Nephron (organoid): ENCODE data around the gene GPR84.
A peak's percentile ranks its signal among the peaks of the same experiment; 100 is the strongest.

Experiments
- H3K27ac Mint-ChIP-seq, 3 experiments: 2 replicates each; pipeline ENCODE4 v1.8.0; 2020; ENCODE audit warnings: mixed read lengths in 3 of 3, mild to moderate bottlenecking in 2 of 3, moderate library complexity in 1 of 3
- H3K27me3 Mint-ChIP-seq: 2 replicates; pipeline ENCODE4 v1.8.0; 2021; ENCODE audit warnings: low read depth, mild to moderate bottlenecking, moderate library complexity, mixed read lengths
- H3K36me3 Mint-ChIP-seq: 2 replicates; pipeline ENCODE4 v1.8.0; 2020; ENCODE audit warnings: low read depth, mixed read lengths
- H3K4me1 Mint-ChIP-seq: 2 replicates; pipeline ENCODE4 v1.8.0; 2020; ENCODE audit warnings: mixed read lengths
- H3K4me3 Mint-ChIP-seq, 3 experiments: 2 replicates each; pipeline ENCODE4 v1.8.0; 2020; ENCODE audit warnings: mild to moderate bottlenecking in 3 of 3, mixed read lengths in 3 of 3, moderate library complexity in 2 of 3
- H3K9me3 Mint-ChIP-seq: 2 replicates; pipeline ENCODE4 v1.8.0; 2020; ENCODE audit warnings: mixed read lengths
- CTCF ChIP-seq, 3 experiments: fragments of 200-600 bp; sonication (generic); IDR thresholded peaks; one replicate each; pipeline ENCODE4 v1.5.0; 2021; ENCODE audit warnings: antibody characterized with exemption in 3 of 3; ENCODE audit not compliant: unreplicated experiment in 3 of 3

The GPR84 gene

GRCh38 chr12:54409267-54409666 is 45.0 kb upstream of the GPR84 start:
- no peak for TF ChIP-seq CTCF (IDR thresholded peaks at IDR 0.05; ENCODE audit: unreplicated experiment in 3 of 3)
- Mint-ChIP-seq H3K36me3 (peaks cover 40% of the 10 kb centered on the region), H3K4me1 (peaks cover 20% of the 10 kb centered on the region), H3K27ac (no peak overlapping the region), H3K9me3 (no peaks in the 10 kb centered on the region), H3K27me3 (no peaks in the 10 kb centered on the region), H3K4me3 (no peak overlapping the region)

- H3K27ac Mint-ChIP-seq, result no peak overlapping the region
- peaks cover 51% of the 10 kb centered on the region for H3K36me3 Mint-ChIP-seq
- no peaks in the 10 kb centered on the region for H3K27me3 Mint-ChIP-seq
- no peak overlapping the region for H3K4me3 Mint-ChIP-seq
- TF ChIP-seq CTCF (IDR thresholded peaks at IDR 0.05; ENCODE audit: unreplicated experiment in 3 of 3), result no peak
- H3K4me1 Mint-ChIP-seq, result peaks cover 9% of the 10 kb centered on the region
- no peaks in the 10 kb centered on the region for H3K9me3 Mint-ChIP-seq
Observed at GRCh38 chr12:54407183-54407905, 43.1 kb upstream of the GPR84 start.

GRCh38 chr12:54405573-54405972 is 41.3 kb upstream of the GPR84 start:
- no peak for TF ChIP-seq CTCF (IDR thresholded peaks at IDR 0.05; ENCODE audit: unreplicated experiment in 3 of 3)
- H3K27me3 Mint-ChIP-seq, result no peaks in the 10 kb centered on the region
- H3K36me3 Mint-ChIP-seq, result peaks cover 58% of the 10 kb centered on the region

GRCh38 chr12:54405106-54405505 is 40.8 kb upstream of the GPR84 start:
- Mint-ChIP-seq H3K27me3 (no peaks in the 10 kb centered on the region), H3K27ac (no peak overlapping the region), H3K4me3 (no peak overlapping the region), H3K9me3 (no peaks in the 10 kb centered on the region), H3K4me1 (no peaks in the 10 kb centered on the region), H3K36me3 (peaks cover 58% of the 10 kb centered on the region)
- no peak for TF ChIP-seq CTCF (IDR thresholded peaks at IDR 0.05; ENCODE audit: unreplicated experiment in 3 of 3)

More at GRCh38 chr12:54405573-54405972, 41.3 kb upstream of the GPR84 start:
- H3K27ac Mint-ChIP-seq, result no peak overlapping the region
- no peak overlapping the region for H3K4me3 Mint-ChIP-seq
- H3K9me3 Mint-ChIP-seq, result no peaks in the 10 kb centered on the region
- no peaks in the 10 kb centered on the region for H3K4me1 Mint-ChIP-seq

- no peaks in the 10 kb centered on the region for H3K9me3 Mint-ChIP-seq
- peak; percentile 89 to 92 (median 91) for TF ChIP-seq CTCF (IDR thresholded peaks at IDR 0.05; ENCODE audit: unreplicated experiment in 3 of 3)
- no peaks in the 10 kb centered on the region for H3K27me3 Mint-ChIP-seq
- no peak overlapping the region for H3K4me3 Mint-ChIP-seq
- H3K4me1 Mint-ChIP-seq, result no peaks in the 10 kb centered on the region
- peaks cover 59% of the 10 kb centered on the region for H3K36me3 Mint-ChIP-seq
- no peak overlapping the region for H3K27ac Mint-ChIP-seq
Observed at GRCh38 chr12:54404061-54405004, 40.0 kb upstream of the GPR84 start.
